ENCODE measurements around the gene ASCC2.

ASCC2 gene

GRCh38 chr22:29816128-29816527, 21.9 kb downstream of the ASCC2 start:
- DNase-seq, result no peak

- DNase-seq, result no peak
Measured at GRCh38 chr22:29815580-29815979, 22.5 kb downstream of the ASCC2 start.

GRCh38 chr22:29814003-29814402, 24.1 kb downstream of the ASCC2 start:
- no peak for DNase-seq

GRCh38 chr22:29813563-29813962, 24.5 kb downstream of the ASCC2 start:
- no peak for DNase-seq

GRCh38 chr22:29813126-29813525, 24.9 kb downstream of the ASCC2 start:
- DNase-seq, result no peak

- no peak for DNase-seq
Measured at GRCh38 chr22:29811377-29811776, 26.7 kb downstream of the ASCC2 start.

- no peak for DNase-seq
Measured at GRCh38 chr22:29810216-29810615, 27.9 kb downstream of the ASCC2 start.

GRCh38 chr22:29806196-29806595, 31.9 kb downstream of the ASCC2 start:
- DNase-seq, result no peak

- DNase-seq, result no peak
Measured at GRCh38 chr22:29804985-29805384, 33.1 kb downstream of the ASCC2 start.

- DNase-seq, result no peak
Measured at GRCh38 chr22:29803190-29803589, 34.9 kb downstream of the ASCC2 start.

GRCh38 chr22:29801796-29802195, 36.3 kb downstream of the ASCC2 start:
- no peak for DNase-seq

- DNase-seq, result no peak
Measured at GRCh38 chr22:29801153-29801552, 36.9 kb downstream of the ASCC2 start.

- DNase-seq, result no peak
Measured at GRCh38 chr22:29799217-29799680, 38.8 kb downstream of the ASCC2 start.

- DNase-seq, result no peak
Measured at GRCh38 chr22:29798801-29799200, 39.3 kb downstream of the ASCC2 start.

- no peak for DNase-seq
Measured at GRCh38 chr22:29798318-29798717, 39.8 kb downstream of the ASCC2 start.

GRCh38 chr22:29797351-29797750, 40.7 kb downstream of the ASCC2 start:
- no peak for DNase-seq

GRCh38 chr22:29795663-29796062, 42.4 kb downstream of the ASCC2 start:
- no peak for DNase-seq

GRCh38 chr22:29793396-29793795, 44.7 kb downstream of the ASCC2 start:
- DNase-seq, result no peak

GRCh38 chr22:29790061-29790460, 48.0 kb downstream of the ASCC2 start:
- no peak for DNase-seq

- DNase-seq, result no peak
Measured at GRCh38 chr22:29788339-29789279, 49.5 kb downstream of the ASCC2 start.

GRCh38 chr22:29787371-29787980, 50.6 kb downstream of the ASCC2 start:
- DNase-seq, result no peak

- no peak for DNase-seq
Measured at GRCh38 chr22:29786031-29786430, 52.0 kb downstream of the ASCC2 start.

- no peak for DNase-seq
Measured at GRCh38 chr22:29784451-29785361, 53.4 kb downstream of the ASCC2 start.
